ENCODE results near the gene IPCEF1.

Gene IPCEF1, protein sequence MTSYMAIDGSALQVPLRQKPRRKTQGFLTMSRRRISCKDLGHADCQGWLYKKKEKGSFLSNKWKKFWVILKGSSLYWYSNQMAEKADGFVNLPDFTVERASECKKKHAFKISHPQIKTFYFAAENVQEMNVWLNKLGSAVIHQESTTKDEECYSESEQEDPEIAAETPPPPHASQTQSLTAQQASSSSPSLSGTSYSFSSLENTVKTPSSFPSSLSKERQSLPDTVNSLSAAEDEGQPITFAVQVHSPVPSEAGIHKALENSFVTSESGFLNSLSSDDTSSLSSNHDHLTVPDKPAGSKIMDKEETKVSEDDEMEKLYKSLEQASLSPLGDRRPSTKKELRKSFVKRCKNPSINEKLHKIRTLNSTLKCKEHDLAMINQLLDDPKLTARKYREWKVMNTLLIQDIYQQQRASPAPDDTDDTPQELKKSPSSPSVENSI

DNA sequence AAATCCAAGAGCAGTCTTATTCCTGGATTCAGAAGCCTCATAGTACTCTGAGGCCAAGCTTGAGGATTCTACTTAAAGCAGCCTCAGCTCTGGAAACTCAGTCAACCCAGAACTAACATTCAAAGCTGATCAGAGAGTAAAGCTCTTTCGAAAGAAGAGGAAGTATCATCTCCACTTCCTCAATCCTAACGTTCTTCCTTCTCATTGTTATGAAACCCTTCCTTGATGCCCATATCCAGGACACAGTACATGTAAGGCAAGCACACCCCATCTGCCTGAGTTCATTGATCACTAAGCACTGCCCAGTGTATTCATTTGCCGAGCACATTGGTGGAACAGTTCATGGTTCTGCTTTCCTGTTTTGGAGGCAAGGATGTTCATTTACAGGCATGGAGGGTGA is at the start of gene IPCEF1:
TSS of gene IPCEF1 (minus strand) at position 114 of the 400 bp plus-strand sequence. CDS start 90,856 bp downstream, outside the sequence.
- DNase-seq (ENCODE audit: low read depth, low spot score): no peak

DNA sequence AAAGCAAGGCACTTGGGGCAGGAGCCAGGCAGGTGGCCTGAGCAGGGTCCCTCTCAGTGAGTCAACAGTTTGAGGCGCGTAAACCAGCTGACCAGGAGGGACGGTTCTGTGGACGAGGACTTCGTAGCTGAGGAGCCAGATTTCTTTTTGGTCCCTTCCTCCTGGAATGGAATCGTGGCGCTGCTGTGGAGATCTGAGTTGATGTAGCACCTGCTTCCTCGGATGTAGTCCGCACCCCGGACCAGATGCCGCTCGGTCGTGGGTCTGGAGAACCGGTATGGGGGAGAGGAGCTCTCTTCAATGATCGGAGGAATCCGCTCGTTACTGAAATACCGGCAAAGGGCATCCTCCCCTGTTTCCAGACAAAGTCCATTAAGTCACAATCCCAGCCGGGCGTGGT is 49.7 kb upstream of the IPCEF1 start:
- no peak for DNase-seq (ENCODE audit: low read depth, low spot score)

DNA sequence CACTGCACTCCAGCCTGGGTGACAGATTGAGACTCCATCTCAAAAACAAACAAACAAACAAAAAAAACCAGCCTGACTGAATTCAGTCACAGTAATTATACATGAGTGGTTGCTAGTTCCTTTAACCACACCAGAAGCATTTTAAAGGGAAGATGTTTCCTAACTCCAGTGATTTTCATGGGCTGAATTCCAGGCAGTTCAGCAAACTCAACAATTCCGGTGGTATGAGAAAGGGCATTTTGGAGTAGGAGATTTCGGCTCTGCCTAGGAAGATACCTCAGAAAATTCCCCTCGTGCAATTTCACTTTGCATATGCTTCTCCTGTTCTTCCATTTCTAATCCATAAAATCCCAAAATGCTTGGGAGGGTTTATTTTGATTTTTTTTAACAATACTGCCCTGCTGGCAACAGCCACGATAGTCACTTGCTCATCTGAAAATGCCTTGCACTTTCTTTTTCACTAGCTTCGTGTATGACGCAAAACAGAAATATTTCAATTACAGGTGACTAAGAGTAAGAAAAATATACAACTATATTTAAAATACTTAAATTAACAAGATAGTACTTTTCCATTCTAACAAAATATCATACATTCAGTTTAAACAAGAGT is 48.3 kb upstream of the IPCEF1 start:
- DNase-seq (ENCODE audit: low read depth, low spot score): no peak

DNA sequence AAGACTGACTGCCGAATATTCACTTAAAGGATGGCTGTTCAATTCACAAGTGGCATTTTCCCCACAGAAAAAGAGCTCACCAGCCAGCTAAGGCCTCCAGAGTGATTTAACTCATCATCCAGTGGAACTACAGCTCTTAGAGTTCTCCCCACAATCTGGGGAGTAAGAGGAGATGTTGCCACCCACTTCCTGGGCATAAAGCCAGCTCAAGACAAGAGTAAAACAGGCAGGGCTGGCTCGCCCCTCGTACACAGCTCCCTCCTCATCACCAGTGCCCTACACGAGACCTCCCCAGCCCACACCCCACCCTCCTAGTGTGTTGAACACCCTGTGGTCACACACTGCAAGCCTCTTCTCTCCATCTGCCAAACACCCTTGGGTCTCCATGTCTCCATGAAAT is 47.2 kb upstream of the IPCEF1 start:
- DNase-seq (ENCODE audit: low read depth, low spot score): no peak

DNA sequence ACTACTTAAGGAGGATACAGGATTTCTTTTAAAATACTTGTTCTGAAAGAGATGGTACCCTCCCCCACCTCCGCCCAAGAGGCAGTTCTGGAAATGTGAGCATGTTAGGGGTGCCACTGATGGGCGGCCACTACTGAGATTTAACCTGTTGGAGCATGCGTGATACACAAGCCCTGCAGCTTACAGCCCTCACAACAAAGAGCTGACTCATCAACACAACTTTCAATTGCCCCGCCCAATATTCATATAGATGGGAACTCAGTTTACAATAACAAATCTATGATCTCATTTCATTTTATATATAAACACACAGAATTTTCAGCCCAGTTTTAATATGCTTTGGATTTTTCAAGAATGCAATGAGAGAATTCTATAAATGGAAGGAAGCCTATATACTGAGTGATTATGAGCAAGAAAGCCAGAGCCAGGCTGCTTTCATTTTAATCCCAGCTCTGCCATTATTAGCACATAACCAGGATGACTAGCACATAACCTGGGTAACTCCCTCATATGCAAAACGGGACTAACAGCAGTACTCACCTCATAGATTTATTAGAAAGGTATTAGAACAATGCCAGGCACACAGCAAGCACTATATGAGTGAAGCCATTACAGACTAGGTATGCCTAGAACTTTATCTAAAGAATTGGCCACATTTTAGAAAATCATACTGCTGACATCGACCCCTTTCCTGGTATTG is 45.6 kb upstream of the IPCEF1 start:
- no peak for DNase-seq (ENCODE audit: low read depth, low spot score)

DNA sequence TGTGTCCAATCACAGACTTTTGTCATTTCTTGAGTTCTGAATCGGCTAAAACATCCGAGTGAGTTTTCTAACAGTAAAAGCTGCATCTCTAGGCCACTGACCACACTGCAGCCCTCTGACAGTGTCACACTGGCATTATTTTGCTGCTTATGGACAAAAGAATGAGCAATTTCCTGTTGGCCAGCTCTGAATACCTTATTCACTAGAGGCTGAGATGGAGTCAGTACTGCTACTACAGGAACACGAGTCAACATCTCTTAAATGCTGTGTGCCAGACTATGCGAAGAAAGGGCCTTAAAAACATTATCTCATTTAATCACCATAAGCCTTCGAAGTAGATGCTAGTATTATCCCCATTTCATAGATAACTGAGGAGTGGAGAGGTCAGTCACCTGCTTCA is 42.5 kb upstream of the IPCEF1 start:
- no peak for DNase-seq (ENCODE audit: low read depth, low spot score)

DNA sequence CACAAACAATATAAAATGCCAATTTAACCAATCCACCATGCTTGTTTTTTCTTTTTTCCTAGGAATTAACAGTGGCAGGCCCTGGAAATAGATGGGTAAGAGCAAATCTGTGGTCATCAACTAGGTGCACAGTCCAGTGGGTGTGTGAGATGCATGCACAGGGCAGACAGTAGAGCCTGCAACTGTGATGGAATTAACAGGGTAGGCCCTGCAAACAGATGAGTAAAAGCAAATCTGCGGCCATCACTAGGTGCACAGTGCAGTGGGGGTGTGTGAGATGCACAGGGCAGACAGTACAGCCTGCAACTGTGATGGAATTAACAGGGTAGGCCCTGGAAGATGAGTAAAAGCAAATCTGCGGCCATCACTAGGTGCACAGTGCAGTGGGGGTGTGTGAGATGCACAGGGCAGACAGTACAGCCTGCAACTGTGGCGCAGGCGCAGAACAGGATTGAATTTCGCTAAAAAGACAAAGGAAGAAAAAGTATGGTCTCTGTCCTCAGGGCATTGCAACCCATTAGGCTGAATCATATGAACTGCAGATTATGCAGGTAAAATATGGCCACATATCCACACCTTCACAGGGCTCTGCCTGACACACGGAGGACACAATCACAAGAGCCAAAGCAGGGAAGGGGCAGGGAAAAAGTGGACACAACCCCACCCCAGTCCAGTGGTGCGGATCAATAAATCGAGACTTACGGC is 41.0 kb upstream of the IPCEF1 start:
- DNase-seq (ENCODE audit: low read depth, low spot score): no peak

DNA sequence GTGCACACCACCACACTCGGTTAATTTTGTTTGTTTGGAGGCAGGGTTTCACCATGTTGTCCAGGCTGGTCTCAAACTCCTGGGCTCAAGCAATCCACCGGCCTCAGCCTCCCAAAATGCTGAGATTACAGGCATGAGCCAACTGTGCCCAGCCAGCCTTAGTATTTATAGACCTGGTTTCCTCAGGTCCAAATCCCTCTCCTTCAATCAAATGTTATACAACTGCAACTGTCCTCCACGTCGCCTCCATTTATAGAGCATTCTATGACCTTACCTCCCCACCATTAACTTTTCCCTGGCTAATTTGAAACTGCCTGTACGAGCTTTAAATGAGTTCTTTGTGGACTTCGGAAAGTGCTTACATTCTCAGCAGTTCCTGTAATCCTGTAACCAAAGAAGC is 39.3 kb upstream of the IPCEF1 start:
- DNase-seq (ENCODE audit: low read depth, low spot score): no peak

DNA sequence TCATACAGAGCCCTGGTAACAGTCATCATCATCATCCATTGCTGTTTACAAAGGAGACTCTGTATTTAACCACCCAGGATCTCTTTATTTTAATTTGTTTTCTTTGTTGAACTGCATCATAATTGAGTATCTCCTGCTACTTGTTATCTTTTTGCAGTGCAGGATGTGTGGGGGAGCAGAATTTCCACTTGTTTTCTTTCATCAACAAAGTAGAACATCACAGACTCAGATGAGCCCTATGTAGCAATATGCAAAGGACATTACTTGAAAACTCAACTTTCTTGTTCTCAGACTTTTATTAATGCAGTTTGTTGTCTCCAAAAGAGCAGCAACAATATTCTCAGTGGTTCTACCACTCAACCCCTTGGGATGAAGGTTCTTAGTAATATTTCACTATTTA is 38.7 kb upstream of the IPCEF1 start:
- DNase-seq (ENCODE audit: low read depth, low spot score): no peak

DNA sequence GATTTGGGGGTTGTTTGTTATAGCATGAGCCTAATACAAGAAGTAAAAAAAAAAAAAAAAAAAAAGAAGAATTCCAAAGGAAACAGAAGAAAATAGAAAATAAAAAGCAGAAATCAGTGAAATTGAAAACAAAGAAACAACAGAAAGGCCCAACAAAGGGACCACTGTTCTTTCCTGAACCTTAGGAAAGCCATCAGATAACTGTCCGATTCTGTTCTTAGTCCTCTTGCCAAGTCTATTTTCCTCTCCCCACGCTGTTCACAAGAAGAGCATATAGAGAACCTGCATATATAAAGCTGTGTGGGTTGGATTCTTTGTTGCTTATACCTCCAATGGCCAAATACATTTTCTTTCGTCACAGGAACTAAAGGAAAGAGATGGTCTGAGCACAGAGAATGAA is 38.0 kb upstream of the IPCEF1 start:
- no peak for DNase-seq (ENCODE audit: low read depth, low spot score)

DNA sequence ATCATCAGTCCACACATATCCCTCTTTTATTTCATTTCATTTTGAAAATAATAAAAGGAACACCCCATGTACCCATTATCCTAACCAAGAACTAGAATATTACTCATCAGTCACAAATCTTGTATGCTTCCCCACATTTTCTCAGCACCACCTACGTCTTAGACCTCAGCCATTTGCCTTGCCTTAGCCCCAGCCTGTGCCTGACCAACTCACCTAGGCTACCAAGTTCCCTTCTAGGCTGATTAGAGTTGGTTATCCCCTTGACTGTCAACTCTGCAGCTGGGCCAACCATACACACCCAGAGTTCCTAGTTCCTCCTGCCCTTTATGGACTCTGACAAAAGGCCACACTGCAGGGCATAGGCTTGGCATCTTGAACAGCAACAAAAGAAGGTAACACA is 33.4 kb upstream of the IPCEF1 start:
- no peak for DNase-seq (ENCODE audit: low read depth, low spot score)

DNA sequence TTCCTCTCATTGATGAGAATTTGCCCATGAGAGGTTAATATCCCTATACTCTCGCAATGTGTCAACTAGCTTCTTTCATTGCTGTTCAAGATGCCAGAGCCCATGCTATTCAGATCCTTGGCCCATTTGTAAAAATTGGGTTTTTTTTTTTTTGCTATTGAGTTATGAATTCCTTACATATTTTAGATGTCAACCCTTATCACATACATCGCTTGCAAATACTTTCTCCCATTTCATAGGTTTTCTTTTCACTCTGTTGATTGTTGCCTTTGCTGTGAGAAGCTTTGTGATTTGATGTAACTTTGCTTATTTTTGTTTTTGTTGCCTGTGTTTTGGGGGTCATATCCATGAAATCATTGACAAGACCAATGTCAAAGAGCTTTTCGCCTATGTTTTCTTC is 32.2 kb upstream of the IPCEF1 start:
- DNase-seq (ENCODE audit: low read depth, low spot score): no peak

DNA sequence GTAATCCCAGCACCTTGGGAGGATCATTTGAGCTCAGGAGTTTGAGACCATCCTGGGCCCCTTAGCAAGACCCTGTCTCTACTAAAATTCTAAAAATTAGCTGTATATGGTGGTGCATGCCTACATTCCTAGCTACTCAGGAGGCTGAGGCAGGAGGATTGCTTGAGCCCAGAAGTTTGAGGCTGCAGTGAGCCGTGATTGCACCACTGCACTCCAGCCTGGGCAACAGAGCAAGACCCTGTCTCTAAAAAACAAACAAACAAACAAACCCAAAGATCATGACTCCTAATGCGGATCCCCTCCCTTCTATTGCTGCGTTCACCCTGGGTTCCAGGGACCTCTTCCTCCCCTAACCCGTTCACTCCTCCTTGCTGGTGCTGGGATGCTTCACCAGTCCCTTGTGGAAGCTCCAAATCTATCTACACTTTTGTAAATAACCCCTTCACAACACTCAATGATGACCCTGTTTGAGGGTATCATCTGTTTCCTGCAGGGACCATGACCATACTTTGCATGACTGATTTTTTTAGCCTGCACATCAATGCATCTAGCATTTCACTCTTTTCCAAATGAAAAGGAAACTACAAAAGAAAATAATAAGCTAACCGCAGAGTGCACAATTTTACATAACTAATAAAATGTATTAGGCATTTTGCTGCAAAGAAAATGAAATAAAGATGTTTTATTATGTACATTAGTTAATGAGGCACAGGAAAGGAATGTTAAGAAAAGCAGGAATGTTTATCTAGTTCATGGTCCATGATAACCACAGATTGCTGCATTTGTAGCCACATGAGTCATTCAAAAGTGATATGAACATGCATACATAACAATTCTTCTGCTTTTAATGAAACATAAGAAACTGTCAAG is 30.5 kb upstream of the IPCEF1 start:
- DNase-seq (ENCODE audit: low read depth, low spot score): no peak

DNA sequence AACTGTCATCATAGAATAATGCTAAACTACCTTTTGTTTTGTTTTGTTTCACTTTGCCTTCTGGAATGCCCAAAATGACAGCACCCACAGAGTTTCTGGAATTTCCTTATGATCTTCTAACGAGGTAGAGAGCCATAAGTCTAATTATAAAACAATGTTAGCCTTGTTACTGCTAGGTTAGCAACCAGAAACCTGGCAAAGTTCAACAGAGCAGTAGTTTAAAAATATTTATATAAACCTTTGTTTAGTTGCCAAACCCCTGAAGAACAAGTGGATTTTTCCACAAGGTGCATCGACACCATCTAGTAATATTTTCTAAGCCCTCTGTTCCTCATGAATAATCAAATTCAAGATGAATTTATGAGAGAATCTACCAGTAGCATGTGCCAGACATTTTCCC is 27.6 kb upstream of the IPCEF1 start:
- no peak for DNase-seq (ENCODE audit: low read depth, low spot score)

DNA sequence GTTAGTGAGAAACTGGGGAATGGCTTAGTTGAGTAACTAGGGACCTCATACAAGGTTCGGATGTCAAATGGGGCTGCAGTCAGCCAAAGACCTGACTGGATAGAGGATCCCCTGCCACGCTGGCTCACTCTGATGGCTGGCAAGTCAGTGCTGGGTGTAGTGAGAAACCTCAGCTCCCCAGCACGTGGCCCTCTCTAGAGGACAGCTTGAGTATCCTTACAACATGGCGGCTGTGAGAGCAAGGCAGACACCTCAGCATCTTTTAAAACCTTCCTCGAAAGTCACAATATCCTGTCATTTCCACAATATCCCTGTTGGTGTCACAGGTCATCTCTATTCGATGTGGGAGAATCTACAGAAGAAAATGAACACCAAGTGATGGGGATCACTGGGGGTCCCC is 26.7 kb upstream of the IPCEF1 start:
- DNase-seq (ENCODE audit: low read depth, low spot score): no peak

DNA sequence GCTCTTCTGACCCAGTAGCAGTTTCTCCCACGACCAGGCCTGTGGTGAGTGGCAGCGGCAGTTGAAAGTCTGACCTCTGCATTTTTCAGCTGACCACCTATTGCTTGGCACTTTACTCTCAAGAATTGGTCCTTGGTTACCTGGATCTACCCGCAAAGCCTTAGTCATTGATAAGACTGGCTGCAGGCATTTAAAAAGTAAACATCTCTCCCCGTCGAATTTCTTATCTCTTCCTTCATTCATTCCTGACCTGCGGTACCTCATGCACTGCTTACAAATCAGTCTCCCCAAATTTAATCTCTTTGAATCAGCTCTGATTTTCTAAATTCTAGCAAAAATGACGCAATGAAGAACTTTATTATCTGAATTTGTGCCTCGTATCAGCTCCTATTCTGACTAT is 26.1 kb upstream of the IPCEF1 start:
- no peak for DNase-seq (ENCODE audit: low read depth, low spot score)

DNA sequence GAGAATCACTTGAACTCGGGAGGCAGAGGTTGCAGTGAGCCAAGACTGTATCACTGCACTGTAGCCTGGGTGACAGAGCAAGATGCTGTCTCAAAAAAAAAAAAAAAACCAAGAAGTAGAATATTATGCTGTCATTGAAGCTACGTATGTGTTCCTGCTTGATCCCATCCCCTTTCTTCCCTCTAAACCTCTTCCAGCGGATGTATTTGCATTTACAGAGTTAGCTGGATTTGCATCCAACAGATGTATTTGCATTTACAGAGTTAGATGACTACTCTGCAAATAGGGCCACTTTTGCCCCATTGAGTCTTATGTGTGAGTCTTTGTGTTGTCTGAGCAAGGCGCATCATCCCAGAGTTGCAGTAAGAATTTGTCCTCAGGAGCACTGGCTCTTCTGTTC is 24.9 kb upstream of the IPCEF1 start:
- no peak for DNase-seq (ENCODE audit: low read depth, low spot score)

DNA sequence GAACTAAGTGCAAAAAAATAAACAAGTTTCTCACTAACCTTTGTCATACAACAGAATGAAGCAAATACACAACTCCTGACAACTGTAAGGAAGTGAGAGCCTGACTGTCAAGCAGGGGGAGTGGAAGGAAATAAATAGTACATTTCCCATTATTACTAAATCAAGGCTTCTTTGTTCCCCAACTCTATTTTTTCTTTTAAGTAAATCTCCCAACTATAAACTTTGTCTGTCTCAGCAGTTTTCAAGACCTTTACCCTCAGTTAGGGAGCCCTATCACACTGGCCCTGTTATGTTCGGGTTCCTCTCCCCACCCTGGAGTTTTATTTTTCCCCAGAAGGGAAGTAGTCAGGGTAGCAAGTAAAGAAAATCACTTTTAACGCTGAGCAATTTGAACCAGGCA is 24.1 kb upstream of the IPCEF1 start:
- no peak for DNase-seq (ENCODE audit: low read depth, low spot score)

DNA sequence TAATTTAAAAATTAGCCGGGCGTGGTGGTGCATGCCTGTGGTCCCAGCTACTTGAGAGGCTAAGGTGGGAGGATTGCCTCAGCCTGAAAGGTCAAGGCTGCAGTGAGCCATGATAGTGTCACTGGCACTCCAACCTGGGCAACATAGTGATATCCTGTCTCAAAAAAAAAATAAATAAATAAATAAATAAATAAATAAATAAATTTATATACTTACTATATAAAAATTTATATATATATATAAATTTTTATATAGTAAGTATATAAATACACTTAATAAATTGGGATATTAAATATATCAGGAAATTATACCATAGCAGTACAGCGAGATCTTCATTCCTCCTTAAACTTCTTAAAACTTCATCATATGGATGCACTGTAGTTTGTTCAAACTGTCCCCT is 23.0 kb upstream of the IPCEF1 start:
- no peak for DNase-seq (ENCODE audit: low read depth, low spot score)

DNA sequence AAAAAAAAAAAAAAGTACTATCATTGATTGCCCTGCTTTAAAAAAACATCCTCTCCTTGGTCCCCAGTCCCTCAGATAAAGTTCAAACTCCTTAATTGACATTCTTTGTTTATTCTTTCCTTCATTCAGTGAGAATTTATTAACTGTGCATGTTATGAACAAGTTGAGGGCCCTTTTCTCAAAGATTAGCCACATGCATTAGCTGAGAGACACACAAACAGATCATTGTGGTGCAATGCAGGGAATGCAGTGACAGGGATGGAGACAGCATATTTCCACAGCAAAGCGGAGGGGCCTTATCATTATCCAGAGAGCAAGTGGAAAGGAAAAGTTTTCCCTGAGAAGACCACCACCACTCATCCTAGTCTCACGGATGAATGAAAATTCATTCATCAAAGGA is 21.9 kb upstream of the IPCEF1 start:
- no peak for DNase-seq (ENCODE audit: low read depth, low spot score)

DNA sequence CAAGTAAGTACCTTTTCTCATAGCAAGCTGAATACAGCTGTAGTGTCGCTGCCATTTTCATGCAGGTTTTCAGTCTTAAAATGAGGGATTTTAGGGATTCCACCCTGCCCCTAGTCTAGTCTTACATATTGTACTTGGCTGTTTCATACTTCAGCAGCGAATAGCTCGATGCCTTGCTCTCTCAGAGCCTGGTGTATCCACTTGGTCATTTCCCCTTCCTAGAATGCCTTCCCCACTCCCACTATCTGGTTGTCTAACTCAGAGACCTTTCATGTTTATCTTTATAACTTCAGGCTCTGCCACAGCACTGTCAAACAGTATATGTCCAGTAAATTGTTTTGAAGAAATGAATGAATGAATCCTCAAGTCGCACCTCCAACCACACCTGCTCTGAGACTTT is 21.1 kb upstream of the IPCEF1 start:
- DNase-seq (ENCODE audit: low read depth, low spot score): no peak

Data from iPS DF 19.7 (cell line).